Measurements from ENCODE around the gene OMP. TPM values are rescaled to one million over a fixed set of nuclear protein-coding genes. Genes with fewer than 3 reads are reported as not detected.

Gene OMP
- polyA plus RNA-seq, 4 donors = 1.5 to 2.7 (median 2.4) TPM; not detected in 1

DNA sequence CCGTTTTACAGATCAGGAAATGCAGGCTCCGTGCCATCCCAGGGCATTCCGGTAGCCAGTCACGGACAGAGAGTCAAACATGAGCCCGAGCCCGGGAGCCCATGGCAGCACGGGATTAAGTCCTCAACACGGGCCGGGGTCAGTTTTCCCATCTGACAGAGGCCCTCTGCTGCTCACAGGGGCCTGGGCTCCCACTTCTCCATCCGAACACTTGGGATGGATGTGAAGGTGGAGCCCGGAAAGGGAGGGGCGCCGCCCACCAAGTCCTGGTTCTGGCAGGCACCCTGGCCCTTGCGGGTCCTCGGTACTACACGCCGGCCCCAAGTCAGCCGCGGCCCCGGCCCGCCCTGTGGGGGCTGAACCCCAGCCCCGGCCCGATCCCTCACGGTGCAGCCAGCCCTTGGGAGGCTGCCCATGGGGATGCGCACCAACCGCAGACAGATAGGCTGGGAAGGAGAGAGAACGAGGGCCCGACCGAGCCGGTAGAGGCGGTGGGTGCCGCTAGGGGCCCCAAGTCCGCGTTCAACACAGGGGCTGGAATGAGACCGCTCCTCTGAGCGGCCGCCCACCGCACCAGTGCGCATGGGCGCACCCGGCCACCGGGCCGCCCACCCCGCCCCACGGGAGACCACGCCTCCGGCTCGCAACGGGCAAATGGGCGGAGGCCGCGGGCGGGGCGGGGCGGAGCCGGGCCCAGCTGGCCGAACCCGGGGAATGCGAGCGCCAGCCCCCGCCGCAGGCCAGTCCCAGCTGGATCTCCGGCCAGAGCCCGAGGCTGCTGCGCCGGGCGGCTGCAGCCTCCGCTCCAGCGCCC lies 36.2 kb upstream of the OMP start, which contains the start of gene CAPN5:
CAPN5 (plus strand) TSS at position 743 of the 814 bp plus-strand sequence. CDS start 17,916 bp downstream, outside the sequence.
- DNase-seq = peak; percentile 90 to 97
- FAIRE-seq = no peak
- WGBS, 3 donors = 1 to 3% (median 1%) methylated on average over 40 to 69 of the region's 69 CpGs
- Histone ChIP-seq H3K4me3 (ENCODE audit: low read depth in 1 of 3, low read length in 3 of 3) (peak within 1 kb of the TSS; percentile 63 to 77 (median 75)), H3K36me3 (ENCODE audit: control insufficient read depth in 3 of 3, insufficient read depth in 2 of 3, low read depth in 1 of 3, low read length in 3 of 3) (peaks cover 0 to 16% (median 0%) of the 10 kb centered on the region in 3 donors), H3K9me3 (ENCODE audit: control insufficient read depth in 2 of 2, insufficient read depth in 1 of 2, low read depth in 1 of 2, low read length in 1 of 2) (peaks cover 0 to 1% of the 10 kb centered on the region in 2 donors), H3K27ac (ENCODE audit: low read depth in 1 of 3, low read length in 2 of 3) (peak within 1 kb of the TSS; percentile 77 to 91 (median 90)), H3K27me3 (ENCODE audit: control insufficient read depth in 3 of 3, insufficient read depth in 3 of 3, low read length in 3 of 3) (no peaks in the 10 kb centered on the region), H3K4me1 (ENCODE audit: control insufficient read depth in 3 of 3, insufficient read depth in 2 of 3, low read depth in 1 of 3, low read length in 2 of 3) (peaks cover 5 to 52% (median 9%) of the 10 kb centered on the region in 3 donors)

DNA sequence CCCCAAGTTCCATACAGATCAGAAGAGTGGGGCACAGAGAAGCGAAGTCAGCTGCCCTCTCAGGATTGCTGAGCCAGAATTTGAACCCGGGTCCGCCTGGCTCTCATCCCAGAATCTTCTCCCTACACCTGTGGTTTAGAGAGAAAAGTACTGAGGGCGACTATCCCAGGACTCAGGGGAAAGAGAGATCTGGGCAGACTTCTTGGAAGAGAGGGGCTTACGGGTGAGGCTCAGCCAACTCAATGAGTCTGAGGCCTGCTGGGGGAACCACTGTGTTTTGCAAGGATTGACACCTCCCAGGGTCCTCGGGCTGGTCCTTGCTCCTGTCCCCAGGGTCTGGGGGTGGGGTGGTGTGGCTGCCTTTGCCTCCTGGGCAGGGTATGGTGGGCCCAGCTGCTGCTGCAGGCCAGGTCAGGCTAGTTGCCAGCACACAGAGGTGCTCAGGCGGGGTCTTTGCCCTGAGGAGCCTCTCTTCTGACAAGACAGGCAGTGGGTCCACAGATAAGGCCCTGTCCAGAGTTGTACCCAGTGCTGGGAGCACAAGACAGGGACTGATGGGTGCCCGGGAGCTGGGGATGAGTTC lies 34.7 kb upstream of the OMP start:
- Histone ChIP-seq H3K27ac (ENCODE audit: low read depth in 1 of 3, low read length in 2 of 3) (peak overlapping the region in 2 of 3 donors; percentile 21 to 68), H3K9me3 (ENCODE audit: control insufficient read depth in 2 of 2, insufficient read depth in 1 of 2, low read depth in 1 of 2, low read length in 1 of 2) (no peaks in the 10 kb centered on the region), H3K27me3 (ENCODE audit: control insufficient read depth in 3 of 3, insufficient read depth in 3 of 3, low read length in 3 of 3) (no peaks in the 10 kb centered on the region), H3K36me3 (ENCODE audit: control insufficient read depth in 3 of 3, insufficient read depth in 2 of 3, low read depth in 1 of 3, low read length in 3 of 3) (peaks cover 0 to 27% (median 0%) of the 10 kb centered on the region in 3 donors), H3K4me1 (ENCODE audit: control insufficient read depth in 3 of 3, insufficient read depth in 2 of 3, low read depth in 1 of 3, low read length in 2 of 3) (peaks cover 14 to 66% (median 19%) of the 10 kb centered on the region in 3 donors), H3K4me3 (ENCODE audit: low read depth in 1 of 3, low read length in 3 of 3) (peak overlapping the region; percentile 63 to 77 (median 75))
- FAIRE-seq (no peak), DNase-seq (peak in 1 of 2 donors; percentile 53)
- WGBS, 3 donors = 28 to 62% (median 47%) methylated on average over 8 of the region's 8 CpGs

DNA sequence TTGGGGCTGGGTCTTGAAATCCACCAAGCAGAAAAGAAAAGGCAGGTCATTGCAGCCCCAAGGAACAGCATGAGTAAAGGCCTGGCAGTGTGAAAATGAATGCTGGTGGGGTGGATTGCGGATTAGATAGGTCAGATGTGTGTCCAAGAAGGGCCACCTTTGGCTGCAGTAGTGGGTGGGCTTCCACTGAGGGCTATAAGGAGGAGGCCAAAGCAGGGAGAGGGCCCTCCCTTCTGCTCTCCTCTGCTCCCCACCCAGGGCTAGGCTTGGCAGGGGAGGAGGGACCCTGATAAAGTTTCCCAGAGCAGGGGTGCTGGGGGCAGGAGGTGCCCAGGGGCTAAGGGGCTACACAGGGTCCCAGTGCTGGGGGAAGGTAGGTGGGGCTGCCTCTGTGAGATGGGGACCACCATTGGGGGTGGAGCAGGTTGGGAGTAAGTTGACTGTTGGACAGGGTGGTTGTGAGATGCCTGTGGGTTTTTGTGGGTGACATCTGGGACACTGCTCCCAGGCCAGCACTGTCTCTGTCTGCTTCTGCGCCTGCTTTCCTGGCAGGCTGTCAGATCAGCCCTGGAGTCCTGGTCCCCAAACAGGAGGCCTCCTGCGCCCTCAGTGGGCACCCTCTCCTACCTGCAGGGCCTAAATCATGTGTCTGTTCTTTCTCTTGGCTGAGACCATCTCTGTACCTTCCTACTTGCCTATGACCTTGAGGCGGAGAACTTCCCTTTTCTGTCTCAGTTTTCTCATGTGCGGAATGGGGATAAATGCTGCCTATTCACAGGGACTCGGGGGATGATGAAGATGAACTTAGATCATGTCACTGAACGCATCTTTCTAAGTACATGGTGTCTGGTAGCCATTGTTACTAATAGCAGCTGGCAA lies 33.9 kb upstream of the OMP start:
- no peak for DNase-seq
- H3K4me1 ChIP-seq (ENCODE audit: control insufficient read depth in 3 of 3, insufficient read depth in 2 of 3, low read depth in 1 of 3, low read length in 2 of 3) = peaks cover 16 to 69% (median 21%) of the 10 kb centered on the region in 3 donors
- peaks cover 0 to 34% (median 0%) of the 10 kb centered on the region in 3 donors for H3K36me3 ChIP-seq (ENCODE audit: control insufficient read depth in 3 of 3, insufficient read depth in 2 of 3, low read depth in 1 of 3, low read length in 3 of 3)
- no peaks in the 10 kb centered on the region for H3K27me3 ChIP-seq (ENCODE audit: control insufficient read depth in 3 of 3, insufficient read depth in 3 of 3, low read length in 3 of 3)
- 68 to 79% (median 70%) methylated on average over 7 of the region's 7 CpGs for WGBS, 3 donors
- H3K27ac ChIP-seq (ENCODE audit: low read depth in 1 of 3, low read length in 2 of 3) = peak overlapping the region in 1 of 3 donors; percentile 6
- peak overlapping the region in 2 of 3 donors; percentile 35 to 63 for H3K4me3 ChIP-seq (ENCODE audit: low read depth in 1 of 3, low read length in 3 of 3)
- no peaks in the 10 kb centered on the region for H3K9me3 ChIP-seq (ENCODE audit: control insufficient read depth in 2 of 2, insufficient read depth in 1 of 2, low read depth in 1 of 2, low read length in 1 of 2)
- FAIRE-seq = no peak

GRCh38 chr11:77069336-77069968 lies 33.2 kb upstream of the OMP start:
- Histone ChIP-seq H3K27ac (ENCODE audit: low read depth in 1 of 3, low read length in 2 of 3) (peak overlapping the region in 1 of 3 donors; percentile 13), H3K36me3 (ENCODE audit: control insufficient read depth in 3 of 3, insufficient read depth in 2 of 3, low read depth in 1 of 3, low read length in 3 of 3) (peaks cover 0 to 37% (median 0%) of the 10 kb centered on the region in 3 donors), H3K4me1 (ENCODE audit: control insufficient read depth in 3 of 3, insufficient read depth in 2 of 3, low read depth in 1 of 3, low read length in 2 of 3) (peaks cover 20 to 73% (median 27%) of the 10 kb centered on the region in 3 donors), H3K4me3 (ENCODE audit: low read depth in 1 of 3, low read length in 3 of 3) (peak overlapping the region in 1 of 3 donors; percentile 31), H3K27me3 (ENCODE audit: control insufficient read depth in 3 of 3, insufficient read depth in 3 of 3, low read length in 3 of 3) (no peaks in the 10 kb centered on the region), H3K9me3 (ENCODE audit: control insufficient read depth in 2 of 2, insufficient read depth in 1 of 2, low read depth in 1 of 2, low read length in 1 of 2) (no peaks in the 10 kb centered on the region)
- FAIRE-seq (no peak), DNase-seq (no peak)
- WGBS, 3 donors = 50 to 69% (median 60%) methylated on average over 6 of the region's 6 CpGs

GRCh38 chr11:77069969-77070582 lies 32.6 kb upstream of the OMP start:
- FAIRE-seq = no peak
- Histone ChIP-seq H3K27ac (ENCODE audit: low read depth in 1 of 3, low read length in 2 of 3) (peak overlapping the region in 1 of 3 donors; percentile 59), H3K4me1 (ENCODE audit: control insufficient read depth in 3 of 3, insufficient read depth in 2 of 3, low read depth in 1 of 3, low read length in 2 of 3) (peaks cover 22 to 73% (median 33%) of the 10 kb centered on the region in 3 donors), H3K4me3 (ENCODE audit: low read depth in 1 of 3, low read length in 3 of 3) (peak overlapping the region in 1 of 3 donors; percentile 31), H3K27me3 (ENCODE audit: control insufficient read depth in 3 of 3, insufficient read depth in 3 of 3, low read length in 3 of 3) (no peaks in the 10 kb centered on the region), H3K9me3 (ENCODE audit: control insufficient read depth in 2 of 2, insufficient read depth in 1 of 2, low read depth in 1 of 2, low read length in 1 of 2) (no peaks in the 10 kb centered on the region), H3K36me3 (ENCODE audit: control insufficient read depth in 3 of 3, insufficient read depth in 2 of 3, low read depth in 1 of 3, low read length in 3 of 3) (peaks cover 0 to 43% (median 0%) of the 10 kb centered on the region in 3 donors)
- no peak for DNase-seq
- 72 to 85% (median 85%) methylated on average over 8 of the region's 8 CpGs for WGBS, 3 donors

GRCh38 chr11:77071077-77071476 lies 31.6 kb upstream of the OMP start:
- Histone ChIP-seq H3K36me3 (ENCODE audit: control insufficient read depth in 3 of 3, insufficient read depth in 2 of 3, low read depth in 1 of 3, low read length in 3 of 3) (peaks cover 0 to 46% (median 0%) of the 10 kb centered on the region in 3 donors), H3K27me3 (ENCODE audit: control insufficient read depth in 3 of 3, insufficient read depth in 3 of 3, low read length in 3 of 3) (no peaks in the 10 kb centered on the region), H3K27ac (ENCODE audit: low read depth in 1 of 3, low read length in 2 of 3) (peak overlapping the region in 1 of 3 donors; percentile 92), H3K9me3 (ENCODE audit: control insufficient read depth in 2 of 2, insufficient read depth in 1 of 2, low read depth in 1 of 2, low read length in 1 of 2) (no peaks in the 10 kb centered on the region), H3K4me1 (ENCODE audit: control insufficient read depth in 3 of 3, insufficient read depth in 2 of 3, low read depth in 1 of 3, low read length in 2 of 3) (peaks cover 17 to 69% (median 32%) of the 10 kb centered on the region in 3 donors), H3K4me3 (ENCODE audit: low read depth in 1 of 3, low read length in 3 of 3) (no peak overlapping the region)
- FAIRE-seq = no peak
- WGBS, 3 donors = 75 to 82% (median 81%) methylated on average over 7 of the region's 7 CpGs
- no peak for DNase-seq

GRCh38 chr11:77071671-77072605 lies 30.7 kb upstream of the OMP start:
- H3K27me3 ChIP-seq (ENCODE audit: control insufficient read depth in 3 of 3, insufficient read depth in 3 of 3, low read length in 3 of 3) = no peaks in the 10 kb centered on the region
- H3K9me3 ChIP-seq (ENCODE audit: control insufficient read depth in 2 of 2, insufficient read depth in 1 of 2, low read depth in 1 of 2, low read length in 1 of 2) = no peaks in the 10 kb centered on the region
- H3K27ac ChIP-seq (ENCODE audit: low read depth in 1 of 3, low read length in 2 of 3) = peak overlapping the region; percentile 81 to 92 (median 92)
- peaks cover 0 to 46% (median 0%) of the 10 kb centered on the region in 3 donors for H3K36me3 ChIP-seq (ENCODE audit: control insufficient read depth in 3 of 3, insufficient read depth in 2 of 3, low read depth in 1 of 3, low read length in 3 of 3)
- H3K4me3 ChIP-seq (ENCODE audit: low read depth in 1 of 3, low read length in 3 of 3) = no peak overlapping the region
- FAIRE-seq (no peak), DNase-seq (peak; percentile 38 to 57)
- 42 to 60% (median 58%) methylated on average over 14 to 15 of the region's 15 CpGs for WGBS, 3 donors
- peaks cover 20 to 71% (median 32%) of the 10 kb centered on the region in 3 donors for H3K4me1 ChIP-seq (ENCODE audit: control insufficient read depth in 3 of 3, insufficient read depth in 2 of 3, low read depth in 1 of 3, low read length in 2 of 3)

Measured in small intestine (tissue), 7 donors.